Neural progenitor cell (in vitro differentiated cells): Measurements from ENCODE around the gene CNTNAP2. TPM values are rescaled to one million over a fixed set of nuclear protein-coding genes. Genes with fewer than 3 reads are reported as not detected.

ENCODE experiments used
- DNase-seq: peaks from one replicate; pipeline ENCODE4 v3.0.0-alpha.2; 2016; ENCODE audit warnings: low spot score
- H2AFZ ChIP-seq: fragments of 200-600 bp; sonication (generic); replicated peaks from 2 replicates; pipeline ENCODE4 v1.6.1; 2016; ENCODE audit warnings: antibody characterized with exemption
- H3F3A ChIP-seq: fragments of 200-600 bp; sonication (generic); 2 replicates; pipeline ENCODE4 v1.6.1; 2016; ENCODE audit warnings: antibody characterized with exemption, low read depth
- H3K27ac ChIP-seq: fragments of 200-600 bp; sonication (generic); 2 replicates; pipeline ENCODE4 v1.5.1; 2016; ENCODE audit warnings: mild to moderate bottlenecking
- H3K27me3 ChIP-seq: fragments of 200-600 bp; sonication (generic); 2 replicates; pipeline ENCODE4 v1.6.1; 2016; ENCODE audit warnings: mild to moderate bottlenecking, moderate library complexity
- H3K36me3 ChIP-seq: fragments of 200-600 bp; sonication (generic); 2 replicates; pipeline ENCODE4 v1.5.1; 2016
- H3K4me1 ChIP-seq: fragments of 200-600 bp; sonication (generic); 2 replicates; pipeline ENCODE4 v1.6.1; 2016; ENCODE audit warnings: mixed run types
- H3K4me2 ChIP-seq: fragments of 200-600 bp; sonication (generic); 2 replicates; pipeline ENCODE4 v1.6.1; 2016
- H3K4me3 ChIP-seq: fragments of 200-600 bp; sonication (generic); 2 replicates; pipeline ENCODE4 v1.5.1; 2016
- H3K79me2 ChIP-seq: fragments of 200-600 bp; sonication (generic); 2 replicates; pipeline ENCODE4 v1.6.1; 2016; ENCODE audit warnings: low read depth
- H3K9ac ChIP-seq: fragments of 200-600 bp; sonication (generic); 2 replicates; pipeline ENCODE4 v1.6.1; 2016
- H3K9me3 ChIP-seq: fragments of 200-600 bp; sonication (generic); 2 replicates; pipeline ENCODE4 v1.5.1; 2016; ENCODE audit warnings: low read depth
- H4K20me1 ChIP-seq: fragments of 200-600 bp; sonication (generic); 2 replicates; pipeline ENCODE4 v1.6.1; 2016; ENCODE audit warnings: low read depth
- H3K27ac Mint-ChIP-seq: 3 replicates; pipeline ENCODE4 v1.8.0; 2021; ENCODE audit warnings: mixed read lengths
- H3K27me3 Mint-ChIP-seq: 2 replicates; pipeline ENCODE4 v1.8.0; 2022; ENCODE audit warnings: low read depth, mild to moderate bottlenecking, inconsistent platforms, moderate library complexity, mixed read lengths; ENCODE audit not compliant: insufficient read depth
- H3K36me3 Mint-ChIP-seq: 3 replicates; pipeline ENCODE4 v1.8.0; 2021; ENCODE audit warnings: mixed read lengths
- H3K4me1 Mint-ChIP-seq: 3 replicates; pipeline ENCODE4 v1.8.0; 2021; ENCODE audit warnings: mixed read lengths
- H3K4me3 Mint-ChIP-seq: 3 replicates; pipeline ENCODE4 v1.8.0; 2021; ENCODE audit warnings: mild to moderate bottlenecking, moderate library complexity, mixed read lengths
- H3K9me3 Mint-ChIP-seq: 3 replicates; pipeline ENCODE4 v1.8.0; 2020; ENCODE audit warnings: mixed read lengths
- CTCF ChIP-seq: fragments of 200-600 bp; sonication (generic); IDR thresholded peaks from 2 replicates; pipeline ENCODE4 v1.5.1; 2017; ENCODE audit warnings: antibody characterized with exemption, mild to moderate bottlenecking
- EZH2 ChIP-seq: fragments of 200-600 bp; sonication (generic); IDR thresholded peaks from 2 replicates; pipeline ENCODE4 v1.6.1; 2017; ENCODE audit warnings: antibody characterized with exemption, mild to moderate bottlenecking, moderate library complexity
- EZH2phosphoT487 ChIP-seq: fragments of 200-600 bp; sonication (generic); IDR thresholded peaks from 2 replicates; pipeline ENCODE4 v1.6.1; 2017; ENCODE audit warnings: antibody characterized with exemption
- total RNA-seq: library from RNA; depleted of rRNA; stranded (reverse); fragments of >200 nt; gene quantifications from 2 replicates; pipeline ENCODE4 v1.2.3, GENCODE V29; 2015; ENCODE audit warnings: low replicate concordance

The CNTNAP2 gene
- total RNA-seq, 1 donor from 2014 or later = 126 TPM

- Histone ChIP-seq H4K20me1 (no peaks in the 10 kb centered on the region), H3K4me2 (no peak overlapping the region), H3K36me3 (peaks cover 4% of the 10 kb centered on the region), H3K9ac (no peak overlapping the region), H3K9me3 (no peaks in the 10 kb centered on the region), H3K27me3 (no peaks in the 10 kb centered on the region), H3F3A (peaks cover 33% of the 10 kb centered on the region), H3K4me1 (peaks cover 15% of the 10 kb centered on the region), H3K27ac (no peak overlapping the region), H3K79me2 (peaks cover 99% of the 10 kb centered on the region), H3K4me3 (no peak overlapping the region), H2AFZ (no peak overlapping the region)
- H3K27ac Mint-ChIP-seq = no peak overlapping the region
- H3K4me1 Mint-ChIP-seq = no peaks in the 10 kb centered on the region
- no peak for DNase-seq
- H3K9me3 Mint-ChIP-seq = peaks cover 48% of the 10 kb centered on the region
- peaks cover 3% of the 10 kb centered on the region for H3K27me3 Mint-ChIP-seq
- no peak overlapping the region for H3K4me3 Mint-ChIP-seq
- TF ChIP-seq CTCF (no peak), EZH2 (no peak)
- H3K36me3 Mint-ChIP-seq = peaks cover 61% of the 10 kb centered on the region
These were observed 2254.8 kb downstream of the CNTNAP2 start for GRCh38 chr7:148371280-148371937.

GRCh38 chr7:148374396-148375259, 2258.0 kb downstream of the CNTNAP2 start:
- Histone ChIP-seq H3K9me3 (no peaks in the 10 kb centered on the region), H3K9ac (no peak overlapping the region), H3K36me3 (no peaks in the 10 kb centered on the region), H3K27ac (no peak overlapping the region), H3K79me2 (peaks cover 86% of the 10 kb centered on the region), H4K20me1 (peaks cover 9% of the 10 kb centered on the region), H3K4me3 (no peak overlapping the region), H3F3A (peaks cover 11% of the 10 kb centered on the region), H3K4me1 (peaks cover 11% of the 10 kb centered on the region), H3K27me3 (no peaks in the 10 kb centered on the region), H3K4me2 (no peak overlapping the region), H2AFZ (no peak overlapping the region)
- no peak for TF ChIP-seq EZH2phosphoT487
- TF ChIP-seq EZH2 = no peak
- TF ChIP-seq CTCF = no peak
- no peaks in the 10 kb centered on the region for H3K27me3 Mint-ChIP-seq
- H3K9me3 Mint-ChIP-seq = peaks cover 32% of the 10 kb centered on the region
- peaks cover under 1% of the 10 kb centered on the region for H3K4me1 Mint-ChIP-seq
- peaks cover 59% of the 10 kb centered on the region for H3K36me3 Mint-ChIP-seq
- H3K27ac Mint-ChIP-seq = no peak overlapping the region
- DNase-seq = no peak
- H3K4me3 Mint-ChIP-seq = no peak overlapping the region

- DNase-seq = no peak
- Histone ChIP-seq H3K4me3 (no peak overlapping the region), H3K4me1 (peaks cover 25% of the 10 kb centered on the region), H3K9ac (no peak overlapping the region), H4K20me1 (peaks cover 44% of the 10 kb centered on the region), H3K9me3 (no peaks in the 10 kb centered on the region), H3K36me3 (peaks cover 4% of the 10 kb centered on the region), H2AFZ (no peak overlapping the region), H3K27ac (no peak overlapping the region), H3F3A (peaks cover 15% of the 10 kb centered on the region), H3K79me2 (peaks cover 85% of the 10 kb centered on the region), H3K4me2 (peak overlapping the region; percentile 1), H3K27me3 (no peaks in the 10 kb centered on the region)
- H3K4me1 Mint-ChIP-seq = peaks cover 23% of the 10 kb centered on the region
- H3K27ac Mint-ChIP-seq = no peak overlapping the region
- no peak overlapping the region for H3K4me3 Mint-ChIP-seq
- H3K36me3 Mint-ChIP-seq = peaks cover 63% of the 10 kb centered on the region
- peaks cover 22% of the 10 kb centered on the region for H3K9me3 Mint-ChIP-seq
- H3K27me3 Mint-ChIP-seq = no peaks in the 10 kb centered on the region
- no peak for TF ChIP-seq EZH2phosphoT487
- TF ChIP-seq EZH2 = no peak
- TF ChIP-seq CTCF = no peak
These were observed 2263.1 kb downstream of the CNTNAP2 start for GRCh38 chr7:148379677-148380076.
